HEK293 (cell line): ENCODE results near the gene RCSD1.

ENCODE experiments used
- CTCF ChIA-PET: fragments of 350-600 bp; formaldehyde crosslinking; extraction: SDS; loops from one replicate; lab custom pipeline; 2021; ENCODE audit warnings: antibody characterized with exemption; lab: Yijun Ruan, JAX
- POLR2A ChIA-PET: fragments of 300-600 bp; formaldehyde crosslinking; extraction: SDS; loops from one replicate; lab custom pipeline; 2020; ENCODE audit warnings: antibody characterized with exemption, inconsistent platforms; lab: Yijun Ruan, JAX
- H3K27ac ChIP-seq: fragments of 200-500 bp; sonication (Bioruptor generic); 2 replicates; pipeline ENCODE4 v1.5.1; 2014; ENCODE audit warnings: low read depth, low read length, control low read depth, inconsistent platforms; ENCODE audit errors: extremely low read depth
- H3K36me3 ChIP-seq, 2 experiments: fragments of 200-500 bp in 1 of 2; sonication (Bioruptor generic) in 1 of 2; 1 replicate in 1 of 2; 2 replicates in 1 of 2; pipeline ENCODE4 v1.5.1; 2014 to 2017; ENCODE audit warnings: inconsistent platforms in 2 of 2, low read length in 2 of 2; ENCODE audit not compliant: control insufficient read depth in 2 of 2, insufficient read depth in 1 of 2
- H3K4me1 ChIP-seq: fragments of 200-500 bp; sonication (Bioruptor generic); 2 replicates; pipeline ENCODE4 v1.5.1; 2014; ENCODE audit warnings: mild to moderate bottlenecking, low read length, inconsistent platforms; ENCODE audit not compliant: control insufficient read depth, insufficient read depth
- H3K4me3 ChIP-seq: 2 replicates; pipeline ENCODE4 v1.5.1; 2011; ENCODE audit warnings: low read depth, mild to moderate bottlenecking, control low read depth, low read length, moderate library complexity
- H3K9me3 ChIP-seq: fragments of 200-500 bp; sonication (Bioruptor generic); 2 replicates; pipeline ENCODE4 v1.5.1; 2014; ENCODE audit warnings: low read depth, low read length, inconsistent platforms; ENCODE audit not compliant: control insufficient read depth, insufficient read depth
- EGR2 ChIP-seq: fragments of 450-650 bp; formaldehyde crosslinking; IDR thresholded peaks from 2 replicates; pipeline ENCODE4 v1.5.1; 2016; ENCODE audit warnings: low read depth, missing biosample characterization, missing genetic modification characterization
- KLF1 ChIP-seq: fragments of 450-650 bp; formaldehyde crosslinking; IDR thresholded peaks from 2 replicates; pipeline ENCODE4 v1.5.1; 2016; ENCODE audit warnings: missing biosample characterization, missing genetic modification characterization
- YY2 ChIP-seq: fragments of 450-650 bp; formaldehyde crosslinking; IDR thresholded peaks from 2 replicates; pipeline ENCODE4 v1.5.1; 2016; ENCODE audit warnings: missing biosample characterization, missing genetic modification characterization
- ZNF202 ChIP-seq: fragments of 450-650 bp; formaldehyde crosslinking; IDR thresholded peaks from 2 replicates; pipeline ENCODE4 v1.5.1; 2016; ENCODE audit warnings: missing biosample characterization, missing genetic modification characterization, borderline replicate concordance
- ZNF221 ChIP-seq: fragments of 450-650 bp; formaldehyde crosslinking; IDR thresholded peaks from 2 replicates; pipeline ENCODE4 v1.5.1; 2017; ENCODE audit warnings: missing biosample characterization, missing genetic modification characterization, borderline replicate concordance
- ZNF223 ChIP-seq: fragments of 450-650 bp; formaldehyde crosslinking; IDR thresholded peaks from 2 replicates; pipeline ENCODE4 v1.5.1; 2016; ENCODE audit warnings: missing biosample characterization, missing genetic modification characterization
- ZNF239 ChIP-seq: fragments of 450-650 bp; formaldehyde crosslinking; IDR thresholded peaks from 2 replicates; pipeline ENCODE4 v1.5.1; 2016; ENCODE audit warnings: missing biosample characterization, missing genetic modification characterization
- ZNF341 ChIP-seq: fragments of 450-650 bp; formaldehyde crosslinking; IDR thresholded peaks from 2 replicates; pipeline ENCODE4; 2016; ENCODE audit warnings: low read depth, missing biosample characterization, missing genetic modification characterization
- ZNF350 ChIP-seq: fragments of 450-650 bp; formaldehyde crosslinking; IDR thresholded peaks from 2 replicates; pipeline ENCODE4 v1.5.0; 2017; ENCODE audit warnings: missing biosample characterization, mild to moderate bottlenecking, missing genetic modification characterization
- ZNF548 ChIP-seq: fragments of 450-650 bp; formaldehyde crosslinking; IDR thresholded peaks from 2 replicates; pipeline ENCODE4 v1.5.1; 2016; ENCODE audit warnings: missing biosample characterization, missing genetic modification characterization
- ZXDB ChIP-seq: fragments of 450-650 bp; formaldehyde crosslinking; IDR thresholded peaks from 2 replicates; pipeline ENCODE4 v1.5.1; 2016; ENCODE audit warnings: missing biosample characterization, missing genetic modification characterization
- TF ChIP-seq, protein P1 (sequence below): fragments of 450-650 bp; formaldehyde crosslinking; IDR thresholded peaks from 2 replicates; pipeline ENCODE4 v1.5.1; 2017; ENCODE audit warnings: missing biosample characterization, mild to moderate bottlenecking, missing genetic modification characterization, moderate library complexity
- TF ChIP-seq, protein P2 (sequence below): fragments of 450-650 bp; formaldehyde crosslinking; IDR thresholded peaks from 2 replicates; pipeline ENCODE4 v1.5.1; 2016; ENCODE audit warnings: missing biosample characterization, missing genetic modification characterization
- TF ChIP-seq, protein P3 (sequence below): fragments of 450-650 bp; formaldehyde crosslinking; IDR thresholded peaks from 2 replicates; pipeline ENCODE4 v1.5.0; 2017; ENCODE audit warnings: missing biosample characterization, missing genetic modification characterization, borderline replicate concordance
- TF ChIP-seq, protein P4 (sequence below): fragments of 450-650 bp; formaldehyde crosslinking; IDR thresholded peaks from 2 replicates; pipeline ENCODE4 v1.5.1; 2017; ENCODE audit warnings: missing biosample characterization, missing genetic modification characterization

The RCSD1 gene

DNA sequence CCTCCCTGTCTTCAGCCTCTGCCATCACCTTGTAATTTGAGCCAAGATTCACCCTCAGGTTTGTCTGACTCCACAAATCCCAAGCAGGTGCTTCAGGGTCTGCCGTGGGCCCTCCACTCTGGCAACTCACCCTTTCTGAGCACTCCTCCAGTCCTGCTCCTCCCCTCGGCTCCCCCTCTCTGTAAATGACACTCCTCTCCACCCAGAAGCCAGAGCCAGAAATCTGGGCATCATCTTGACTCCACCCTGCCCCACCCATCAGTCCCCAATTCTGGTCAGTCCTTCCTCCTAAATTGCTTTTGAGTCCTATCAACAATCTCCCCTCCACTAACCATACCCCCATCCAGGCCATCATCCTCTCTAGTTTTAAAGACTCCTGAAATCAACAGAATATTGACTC lies 40.5 kb downstream of the RCSD1 start:
- H3K27ac ChIP-seq, result no peak overlapping the region

DNA sequence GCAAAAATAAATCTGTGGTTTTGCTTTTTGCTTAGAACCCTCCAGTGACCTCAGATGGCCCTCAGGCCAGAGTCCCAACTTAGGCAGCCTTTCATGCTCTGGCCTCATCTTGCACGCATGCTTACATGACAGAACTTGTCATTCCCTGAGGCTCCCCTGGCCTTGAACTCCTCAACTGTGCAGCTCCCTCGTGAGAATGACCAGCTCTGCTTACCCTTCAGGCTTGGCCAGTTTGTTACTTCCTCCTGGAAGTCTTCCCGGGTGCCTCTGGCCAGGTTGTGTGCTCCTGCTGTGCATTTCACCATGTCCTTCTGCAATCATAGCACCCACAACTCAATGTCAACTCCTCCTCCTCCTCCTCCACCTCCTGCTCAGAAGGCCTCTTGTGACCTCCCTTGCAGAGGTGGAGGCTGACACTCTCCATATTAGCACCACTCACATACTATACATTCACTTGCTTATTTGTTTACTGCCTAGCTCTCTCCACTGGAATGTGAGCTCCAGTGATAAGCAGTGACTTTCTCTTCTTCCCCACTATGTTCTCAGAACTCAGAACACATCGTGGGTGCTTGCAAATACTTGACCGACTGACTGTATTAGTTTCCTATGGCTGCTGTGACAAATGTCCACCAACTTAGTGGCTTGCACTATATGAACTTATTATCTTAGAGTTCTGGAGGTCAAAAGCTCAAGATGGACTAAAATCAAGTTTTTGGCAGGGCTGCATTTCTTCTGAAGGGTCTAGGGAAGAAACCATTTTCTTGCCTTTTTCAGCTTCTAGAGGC lies 41.9 kb downstream of the RCSD1 start:
- Histone ChIP-seq H3K27ac (no peak overlapping the region), H3K36me3 (no peaks in the 10 kb centered on the region), H3K9me3 (no peaks in the 10 kb centered on the region), H3K4me1 (no peaks in the 10 kb centered on the region), H3K4me3 (no peak overlapping the region)
- CTCF ChIA-PET, result no interaction called here
- TF ChIP-seq ZNF239 (tag by site-specific recombination) (no peak), EGR2 (peak; percentile 40; the same call in 1 of the 2 replicates), ZNF350 (no peak)
- POLR2A ChIA-PET, result no interaction called here

More for the DNA sequence above, 40.5 kb downstream of the RCSD1 start:
- ChIA-PET CTCF (no interaction called here), POLR2A (no interaction called here)
- Histone ChIP-seq H3K4me1 (no peaks in the 10 kb centered on the region), H3K9me3 (no peaks in the 10 kb centered on the region), H3K4me3 (no peak overlapping the region), H3K36me3 (no peaks in the 10 kb centered on the region)
- TF ChIP-seq, protein P1, sequence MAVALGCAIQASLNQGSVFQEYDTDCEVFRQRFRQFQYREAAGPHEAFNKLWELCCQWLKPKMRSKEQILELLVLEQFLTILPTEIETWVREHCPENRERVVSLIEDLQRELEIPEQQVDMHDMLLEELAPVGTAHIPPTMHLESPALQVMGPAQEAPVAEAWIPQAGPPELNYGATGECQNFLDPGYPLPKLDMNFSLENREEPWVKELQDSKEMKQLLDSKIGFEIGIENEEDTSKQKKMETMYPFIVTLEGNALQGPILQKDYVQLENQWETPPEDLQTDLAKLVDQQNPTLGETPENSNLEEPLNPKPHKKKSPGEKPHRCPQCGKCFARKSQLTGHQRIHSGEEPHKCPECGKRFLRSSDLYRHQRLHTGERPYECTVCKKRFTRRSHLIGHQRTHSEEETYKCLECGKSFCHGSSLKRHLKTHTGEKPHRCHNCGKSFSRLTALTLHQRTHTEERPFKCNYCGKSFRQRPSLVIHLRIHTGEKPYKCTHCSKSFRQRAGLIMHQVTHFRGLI (tag by site-specific recombination), result no peak
- TF ChIP-seq, protein P2, sequence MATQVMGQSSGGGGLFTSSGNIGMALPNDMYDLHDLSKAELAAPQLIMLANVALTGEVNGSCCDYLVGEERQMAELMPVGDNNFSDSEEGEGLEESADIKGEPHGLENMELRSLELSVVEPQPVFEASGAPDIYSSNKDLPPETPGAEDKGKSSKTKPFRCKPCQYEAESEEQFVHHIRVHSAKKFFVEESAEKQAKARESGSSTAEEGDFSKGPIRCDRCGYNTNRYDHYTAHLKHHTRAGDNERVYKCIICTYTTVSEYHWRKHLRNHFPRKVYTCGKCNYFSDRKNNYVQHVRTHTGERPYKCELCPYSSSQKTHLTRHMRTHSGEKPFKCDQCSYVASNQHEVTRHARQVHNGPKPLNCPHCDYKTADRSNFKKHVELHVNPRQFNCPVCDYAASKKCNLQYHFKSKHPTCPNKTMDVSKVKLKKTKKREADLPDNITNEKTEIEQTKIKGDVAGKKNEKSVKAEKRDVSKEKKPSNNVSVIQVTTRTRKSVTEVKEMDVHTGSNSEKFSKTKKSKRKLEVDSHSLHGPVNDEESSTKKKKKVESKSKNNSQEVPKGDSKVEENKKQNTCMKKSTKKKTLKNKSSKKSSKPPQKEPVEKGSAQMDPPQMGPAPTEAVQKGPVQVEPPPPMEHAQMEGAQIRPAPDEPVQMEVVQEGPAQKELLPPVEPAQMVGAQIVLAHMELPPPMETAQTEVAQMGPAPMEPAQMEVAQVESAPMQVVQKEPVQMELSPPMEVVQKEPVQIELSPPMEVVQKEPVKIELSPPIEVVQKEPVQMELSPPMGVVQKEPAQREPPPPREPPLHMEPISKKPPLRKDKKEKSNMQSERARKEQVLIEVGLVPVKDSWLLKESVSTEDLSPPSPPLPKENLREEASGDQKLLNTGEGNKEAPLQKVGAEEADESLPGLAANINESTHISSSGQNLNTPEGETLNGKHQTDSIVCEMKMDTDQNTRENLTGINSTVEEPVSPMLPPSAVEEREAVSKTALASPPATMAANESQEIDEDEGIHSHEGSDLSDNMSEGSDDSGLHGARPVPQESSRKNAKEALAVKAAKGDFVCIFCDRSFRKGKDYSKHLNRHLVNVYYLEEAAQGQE, result no peak
- no peak for TF ChIP-seq ZNF548 (tag by site-specific recombination)
- no peak for TF ChIP-seq ZXDB (tag by site-specific recombination)
- no peak for TF ChIP-seq KLF1
- no peak for TF ChIP-seq ZNF221 (tag by site-specific recombination)
- TF ChIP-seq, protein P3, sequence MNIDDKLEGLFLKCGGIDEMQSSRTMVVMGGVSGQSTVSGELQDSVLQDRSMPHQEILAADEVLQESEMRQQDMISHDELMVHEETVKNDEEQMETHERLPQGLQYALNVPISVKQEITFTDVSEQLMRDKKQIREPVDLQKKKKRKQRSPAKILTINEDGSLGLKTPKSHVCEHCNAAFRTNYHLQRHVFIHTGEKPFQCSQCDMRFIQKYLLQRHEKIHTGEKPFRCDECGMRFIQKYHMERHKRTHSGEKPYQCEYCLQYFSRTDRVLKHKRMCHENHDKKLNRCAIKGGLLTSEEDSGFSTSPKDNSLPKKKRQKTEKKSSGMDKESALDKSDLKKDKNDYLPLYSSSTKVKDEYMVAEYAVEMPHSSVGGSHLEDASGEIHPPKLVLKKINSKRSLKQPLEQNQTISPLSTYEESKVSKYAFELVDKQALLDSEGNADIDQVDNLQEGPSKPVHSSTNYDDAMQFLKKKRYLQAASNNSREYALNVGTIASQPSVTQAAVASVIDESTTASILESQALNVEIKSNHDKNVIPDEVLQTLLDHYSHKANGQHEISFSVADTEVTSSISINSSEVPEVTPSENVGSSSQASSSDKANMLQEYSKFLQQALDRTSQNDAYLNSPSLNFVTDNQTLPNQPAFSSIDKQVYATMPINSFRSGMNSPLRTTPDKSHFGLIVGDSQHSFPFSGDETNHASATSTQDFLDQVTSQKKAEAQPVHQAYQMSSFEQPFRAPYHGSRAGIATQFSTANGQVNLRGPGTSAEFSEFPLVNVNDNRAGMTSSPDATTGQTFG (tag by site-specific recombination), result no peak
- no peak for TF ChIP-seq YY2 (tag by site-specific recombination)
- TF ChIP-seq, protein P4, sequence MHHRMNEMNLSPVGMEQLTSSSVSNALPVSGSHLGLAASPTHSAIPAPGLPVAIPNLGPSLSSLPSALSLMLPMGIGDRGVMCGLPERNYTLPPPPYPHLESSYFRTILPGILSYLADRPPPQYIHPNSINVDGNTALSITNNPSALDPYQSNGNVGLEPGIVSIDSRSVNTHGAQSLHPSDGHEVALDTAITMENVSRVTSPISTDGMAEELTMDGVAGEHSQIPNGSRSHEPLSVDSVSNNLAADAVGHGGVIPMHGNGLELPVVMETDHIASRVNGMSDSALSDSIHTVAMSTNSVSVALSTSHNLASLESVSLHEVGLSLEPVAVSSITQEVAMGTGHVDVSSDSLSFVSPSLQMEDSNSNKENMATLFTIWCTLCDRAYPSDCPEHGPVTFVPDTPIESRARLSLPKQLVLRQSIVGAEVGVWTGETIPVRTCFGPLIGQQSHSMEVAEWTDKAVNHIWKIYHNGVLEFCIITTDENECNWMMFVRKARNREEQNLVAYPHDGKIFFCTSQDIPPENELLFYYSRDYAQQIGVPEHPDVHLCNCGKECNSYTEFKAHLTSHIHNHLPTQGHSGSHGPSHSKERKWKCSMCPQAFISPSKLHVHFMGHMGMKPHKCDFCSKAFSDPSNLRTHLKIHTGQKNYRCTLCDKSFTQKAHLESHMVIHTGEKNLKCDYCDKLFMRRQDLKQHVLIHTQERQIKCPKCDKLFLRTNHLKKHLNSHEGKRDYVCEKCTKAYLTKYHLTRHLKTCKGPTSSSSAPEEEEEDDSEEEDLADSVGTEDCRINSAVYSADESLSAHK (tag by site-specific recombination), result no peak
- TF ChIP-seq ZNF202 (tag by site-specific recombination), result no peak
- no peak for TF ChIP-seq ZNF223 (tag by site-specific recombination)
- no peak for TF ChIP-seq ZNF341
